ENCODE results near the gene CDH10.

- no peak for TF ChIP-seq CTCF (IDR thresholded peaks at IDR 0.05)
- TF ChIP-seq POLR2A (IDR thresholded peaks at IDR 0.05): no peak
- no peak for TF ChIP-seq EP300 (IDR thresholded peaks at IDR 0.05)
Measured at GRCh38 chr5:24535646-24536045, 109.1 kb downstream of the CDH10 start.

All from stomach (tissue), 4 donors.